ENCODE measurements around the gene VAX1. TPM values are rescaled to one million over a fixed set of nuclear protein-coding genes. Genes with fewer than 3 reads are reported as not detected.

Gene VAX1
- polyA plus RNA-seq, 2 of the 4 experiments (the other 2 are of a cell fraction) = 0.68 to 0.70 TPM

DNA sequence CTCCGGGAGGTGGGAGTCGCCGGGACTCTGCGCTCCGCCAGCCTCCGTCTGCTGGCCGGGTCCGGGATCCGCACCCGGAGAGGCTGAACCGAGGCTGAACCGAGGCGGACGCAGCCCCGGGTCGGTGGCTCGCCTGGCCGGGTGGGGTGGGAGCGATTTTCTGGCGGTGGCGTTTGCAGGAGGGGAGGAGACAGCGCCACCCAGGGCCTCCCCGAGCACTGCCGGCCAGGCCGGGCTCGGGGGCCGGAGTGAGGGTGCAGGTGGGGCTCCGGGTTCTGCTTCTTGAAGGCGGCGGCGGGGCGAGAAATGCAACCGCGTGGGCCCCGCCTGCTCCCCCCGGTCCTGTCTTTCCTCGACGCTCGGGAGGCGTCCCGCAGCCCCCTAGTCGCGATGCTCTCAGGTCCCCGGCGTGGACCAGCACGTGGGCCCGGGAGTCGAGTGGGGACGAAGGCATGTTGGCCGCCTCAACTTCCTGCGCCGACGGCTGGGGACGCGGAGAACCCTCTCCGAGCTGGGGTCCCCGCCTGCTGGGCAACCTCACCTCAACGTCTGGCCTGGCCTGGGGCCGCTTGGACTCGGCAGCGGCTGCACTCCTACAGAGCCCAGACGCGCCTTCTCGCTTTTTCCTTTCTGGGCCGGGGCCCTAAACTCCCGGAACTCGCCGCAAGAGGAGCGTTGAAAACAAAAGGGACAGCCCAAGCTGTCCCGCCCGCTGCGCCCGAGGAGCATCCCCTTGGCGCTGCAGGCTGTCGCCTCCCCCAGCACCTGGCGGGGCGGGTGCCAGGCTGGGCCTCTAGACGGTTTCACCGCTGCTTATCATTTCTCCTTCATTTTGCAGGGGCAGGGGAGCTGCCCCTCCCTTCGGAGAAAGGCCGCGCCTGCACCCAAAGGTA lies 25.2 kb upstream of the VAX1 start:
- H3K4me2 ChIP-seq = peak overlapping the region; percentile 87
- TF ChIP-seq POLR2AphosphoS2 (conservative IDR thresholded peaks at IDR 0.05; ENCODE audit: low read length) (no peak), MAFK (IDR thresholded peaks at IDR 0.05; ENCODE audit: partially characterized antibody) (no peak), KDM5A (IDR thresholded peaks at IDR 0.05) (no peak), CHD2 (IDR thresholded peaks at IDR 0.05; ENCODE audit: low read length, partially characterized antibody) (no peak), MYC (IDR thresholded peaks at IDR 0.05; ENCODE audit: borderline replicate concordance, low read length) (no peak), HOXA7 (CRISPR knock-in tag; IDR thresholded peaks at IDR 0.05) (no peak), RNF2 (IDR thresholded peaks at IDR 0.05; ENCODE audit: borderline replicate concordance, low read depth) (no peak), FOXS1 (CRISPR knock-in tag; IDR thresholded peaks at IDR 0.05) (no peak), CBX8 (IDR thresholded peaks at IDR 0.05) (no peak), ESRRA (IDR thresholded peaks at IDR 0.05; ENCODE audit: borderline replicate concordance, low read length) (no peak), JUNB (IDR thresholded peaks at IDR 0.05) (no peak), SMC3 (IDR thresholded peaks at IDR 0.05) (peak; percentile 27; the same call in 2 of the 3 replicates), EHMT2 (IDR thresholded peaks at IDR 0.05; ENCODE audit: low read depth) (no peak), HOXB5 (CRISPR knock-in tag; IDR thresholded peaks at IDR 0.05) (no peak), EP300 (IDR thresholded peaks at IDR 0.05) (no peak), RAD21 (conservative IDR thresholded peaks at IDR 0.05 in 1 of 2, IDR thresholded peaks at IDR 0.05 in 1 of 2) (peak; percentile 15 to 38; a peak in 2 of 5 replicates)
- TF ChIP-seq, protein P1, sequence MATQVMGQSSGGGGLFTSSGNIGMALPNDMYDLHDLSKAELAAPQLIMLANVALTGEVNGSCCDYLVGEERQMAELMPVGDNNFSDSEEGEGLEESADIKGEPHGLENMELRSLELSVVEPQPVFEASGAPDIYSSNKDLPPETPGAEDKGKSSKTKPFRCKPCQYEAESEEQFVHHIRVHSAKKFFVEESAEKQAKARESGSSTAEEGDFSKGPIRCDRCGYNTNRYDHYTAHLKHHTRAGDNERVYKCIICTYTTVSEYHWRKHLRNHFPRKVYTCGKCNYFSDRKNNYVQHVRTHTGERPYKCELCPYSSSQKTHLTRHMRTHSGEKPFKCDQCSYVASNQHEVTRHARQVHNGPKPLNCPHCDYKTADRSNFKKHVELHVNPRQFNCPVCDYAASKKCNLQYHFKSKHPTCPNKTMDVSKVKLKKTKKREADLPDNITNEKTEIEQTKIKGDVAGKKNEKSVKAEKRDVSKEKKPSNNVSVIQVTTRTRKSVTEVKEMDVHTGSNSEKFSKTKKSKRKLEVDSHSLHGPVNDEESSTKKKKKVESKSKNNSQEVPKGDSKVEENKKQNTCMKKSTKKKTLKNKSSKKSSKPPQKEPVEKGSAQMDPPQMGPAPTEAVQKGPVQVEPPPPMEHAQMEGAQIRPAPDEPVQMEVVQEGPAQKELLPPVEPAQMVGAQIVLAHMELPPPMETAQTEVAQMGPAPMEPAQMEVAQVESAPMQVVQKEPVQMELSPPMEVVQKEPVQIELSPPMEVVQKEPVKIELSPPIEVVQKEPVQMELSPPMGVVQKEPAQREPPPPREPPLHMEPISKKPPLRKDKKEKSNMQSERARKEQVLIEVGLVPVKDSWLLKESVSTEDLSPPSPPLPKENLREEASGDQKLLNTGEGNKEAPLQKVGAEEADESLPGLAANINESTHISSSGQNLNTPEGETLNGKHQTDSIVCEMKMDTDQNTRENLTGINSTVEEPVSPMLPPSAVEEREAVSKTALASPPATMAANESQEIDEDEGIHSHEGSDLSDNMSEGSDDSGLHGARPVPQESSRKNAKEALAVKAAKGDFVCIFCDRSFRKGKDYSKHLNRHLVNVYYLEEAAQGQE (IDR thresholded peaks at IDR 0.05) = no peak
- TF ChIP-seq, protein P2, sequence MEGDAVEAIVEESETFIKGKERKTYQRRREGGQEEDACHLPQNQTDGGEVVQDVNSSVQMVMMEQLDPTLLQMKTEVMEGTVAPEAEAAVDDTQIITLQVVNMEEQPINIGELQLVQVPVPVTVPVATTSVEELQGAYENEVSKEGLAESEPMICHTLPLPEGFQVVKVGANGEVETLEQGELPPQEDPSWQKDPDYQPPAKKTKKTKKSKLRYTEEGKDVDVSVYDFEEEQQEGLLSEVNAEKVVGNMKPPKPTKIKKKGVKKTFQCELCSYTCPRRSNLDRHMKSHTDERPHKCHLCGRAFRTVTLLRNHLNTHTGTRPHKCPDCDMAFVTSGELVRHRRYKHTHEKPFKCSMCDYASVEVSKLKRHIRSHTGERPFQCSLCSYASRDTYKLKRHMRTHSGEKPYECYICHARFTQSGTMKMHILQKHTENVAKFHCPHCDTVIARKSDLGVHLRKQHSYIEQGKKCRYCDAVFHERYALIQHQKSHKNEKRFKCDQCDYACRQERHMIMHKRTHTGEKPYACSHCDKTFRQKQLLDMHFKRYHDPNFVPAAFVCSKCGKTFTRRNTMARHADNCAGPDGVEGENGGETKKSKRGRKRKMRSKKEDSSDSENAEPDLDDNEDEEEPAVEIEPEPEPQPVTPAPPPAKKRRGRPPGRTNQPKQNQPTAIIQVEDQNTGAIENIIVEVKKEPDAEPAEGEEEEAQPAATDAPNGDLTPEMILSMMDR (IDR thresholded peaks at IDR 0.05) = peak; percentile 38
- TF ChIP-seq, protein P3, sequence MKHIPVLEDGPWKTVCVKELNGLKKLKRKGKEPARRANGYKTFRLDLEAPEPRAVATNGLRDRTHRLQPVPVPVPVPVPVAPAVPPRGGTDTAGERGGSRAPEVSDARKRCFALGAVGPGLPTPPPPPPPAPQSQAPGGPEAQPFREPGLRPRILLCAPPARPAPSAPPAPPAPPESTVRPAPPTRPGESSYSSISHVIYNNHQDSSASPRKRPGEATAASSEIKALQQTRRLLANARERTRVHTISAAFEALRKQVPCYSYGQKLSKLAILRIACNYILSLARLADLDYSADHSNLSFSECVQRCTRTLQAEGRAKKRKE (CRISPR knock-in tag; IDR thresholded peaks at IDR 0.05; ENCODE audit: low read depth) = no peak
- TF ChIP-seq, protein P4, sequence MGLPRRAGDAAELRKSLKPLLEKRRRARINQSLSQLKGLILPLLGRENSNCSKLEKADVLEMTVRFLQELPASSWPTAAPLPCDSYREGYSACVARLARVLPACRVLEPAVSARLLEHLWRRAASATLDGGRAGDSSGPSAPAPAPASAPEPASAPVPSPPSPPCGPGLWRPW (IDR thresholded peaks at IDR 0.05) = no peak
- TF ChIP-seq, protein P5, sequence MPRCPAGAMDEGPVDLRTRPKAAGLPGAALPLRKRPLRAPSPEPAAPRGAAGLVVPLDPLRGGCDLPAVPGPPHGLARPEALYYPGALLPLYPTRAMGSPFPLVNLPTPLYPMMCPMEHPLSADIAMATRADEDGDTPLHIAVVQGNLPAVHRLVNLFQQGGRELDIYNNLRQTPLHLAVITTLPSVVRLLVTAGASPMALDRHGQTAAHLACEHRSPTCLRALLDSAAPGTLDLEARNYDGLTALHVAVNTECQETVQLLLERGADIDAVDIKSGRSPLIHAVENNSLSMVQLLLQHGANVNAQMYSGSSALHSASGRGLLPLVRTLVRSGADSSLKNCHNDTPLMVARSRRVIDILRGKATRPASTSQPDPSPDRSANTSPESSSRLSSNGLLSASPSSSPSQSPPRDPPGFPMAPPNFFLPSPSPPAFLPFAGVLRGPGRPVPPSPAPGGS (IDR thresholded peaks at IDR 0.05) = no peak
- TF ChIP-seq, protein P6, sequence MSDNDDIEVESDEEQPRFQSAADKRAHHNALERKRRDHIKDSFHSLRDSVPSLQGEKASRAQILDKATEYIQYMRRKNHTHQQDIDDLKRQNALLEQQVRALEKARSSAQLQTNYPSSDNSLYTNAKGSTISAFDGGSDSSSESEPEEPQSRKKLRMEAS (IDR thresholded peaks at IDR 0.05) = peak; percentile 51; the same call in 1 of the 2 replicates
- TF ChIP-seq, protein P7, sequence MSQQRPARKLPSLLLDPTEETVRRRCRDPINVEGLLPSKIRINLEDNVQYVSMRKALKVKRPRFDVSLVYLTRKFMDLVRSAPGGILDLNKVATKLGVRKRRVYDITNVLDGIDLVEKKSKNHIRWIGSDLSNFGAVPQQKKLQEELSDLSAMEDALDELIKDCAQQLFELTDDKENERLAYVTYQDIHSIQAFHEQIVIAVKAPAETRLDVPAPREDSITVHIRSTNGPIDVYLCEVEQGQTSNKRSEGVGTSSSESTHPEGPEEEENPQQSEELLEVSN (IDR thresholded peaks at IDR 0.05; ENCODE audit: borderline replicate concordance, low read depth) = 0 out of 2 replicates have a peak, but pooled peaks have one; percentile 22
- TF ChIP-seq, protein P8, sequence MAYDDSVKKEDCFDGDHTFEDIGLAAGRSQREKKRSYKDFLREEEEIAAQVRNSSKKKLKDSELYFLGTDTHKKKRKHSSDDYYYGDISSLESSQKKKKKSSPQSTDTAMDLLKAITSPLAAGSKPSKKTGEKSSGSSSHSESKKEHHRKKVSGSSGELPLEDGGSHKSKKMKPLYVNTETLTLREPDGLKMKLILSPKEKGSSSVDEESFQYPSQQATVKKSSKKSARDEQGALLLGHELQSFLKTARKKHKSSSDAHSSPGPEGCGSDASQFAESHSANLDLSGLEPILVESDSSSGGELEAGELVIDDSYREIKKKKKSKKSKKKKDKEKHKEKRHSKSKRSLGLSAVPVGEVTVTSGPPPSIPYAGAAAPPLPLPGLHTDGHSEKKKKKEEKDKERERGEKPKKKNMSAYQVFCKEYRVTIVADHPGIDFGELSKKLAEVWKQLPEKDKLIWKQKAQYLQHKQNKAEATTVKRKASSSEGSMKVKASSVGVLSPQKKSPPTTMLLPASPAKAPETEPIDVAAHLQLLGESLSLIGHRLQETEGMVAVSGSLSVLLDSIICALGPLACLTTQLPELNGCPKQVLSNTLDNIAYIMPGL (CRISPR knock-in tag; IDR thresholded peaks at IDR 0.05; ENCODE audit: borderline replicate concordance) = no peak
- TF ChIP-seq, protein P9, sequence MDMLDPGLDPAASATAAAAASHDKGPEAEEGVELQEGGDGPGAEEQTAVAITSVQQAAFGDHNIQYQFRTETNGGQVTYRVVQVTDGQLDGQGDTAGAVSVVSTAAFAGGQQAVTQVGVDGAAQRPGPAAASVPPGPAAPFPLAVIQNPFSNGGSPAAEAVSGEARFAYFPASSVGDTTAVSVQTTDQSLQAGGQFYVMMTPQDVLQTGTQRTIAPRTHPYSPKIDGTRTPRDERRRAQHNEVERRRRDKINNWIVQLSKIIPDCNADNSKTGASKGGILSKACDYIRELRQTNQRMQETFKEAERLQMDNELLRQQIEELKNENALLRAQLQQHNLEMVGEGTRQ (IDR thresholded peaks at IDR 0.05) = no peak
- ATAC-seq (peak; percentile 46 to 80; a peak in 4 of 6 replicates), FAIRE-seq (no peak), DNase-seq (ENCODE audit: low read depth in 1 of 2, low spot score in 1 of 2) (peak; percentile 31 to 74)
- H3K4me1 ChIP-seq = peaks cover 8% of the 10 kb centered on the region; the same call in 2 of the 3 replicates
- peak overlapping the region; percentile 39 to 79; a peak in 4 of 6 replicates for H3K27ac ChIP-seq
- 66% methylated on average over 32 of the region's 82 CpGs for WGBS (ENCODE audit: missing lambda C conversion rate)
- H3K4me3 ChIP-seq = peak overlapping the region; percentile 52
- H3K9me3 ChIP-seq = no peaks in the 10 kb centered on the region
- POLR2A ChIA-PET = no interaction called here
- CTCF ChIA-PET = interaction anchor here (0.7 to 19.7 kb wide), 10 partner anchors 9 to 481 kb away, joined by 3 to 1061 read pairs (median 4); no protein-coding TSS in a partner anchor
